Sigmoid colon (tissue), 7 donors: ENCODE data around the gene DCBLD2. TPM values are rescaled to one million over a fixed set of nuclear protein-coding genes. Genes with fewer than 3 reads are reported as not detected.

Experiments used
- DNase-seq: peaks from one replicate; pipeline ENCODE4 v3.0.0-alpha.2; 2019
- H3K27ac ChIP-seq, 4 donors: fragments of 200-600 bp; sonication (generic); one replicate each; pipeline ENCODE4 v1.5.1; 2016 to 2019; ENCODE audit warnings: mild to moderate bottlenecking in 1 of 4
- H3K27me3 ChIP-seq, 3 donors: fragments of 200-600 bp; sonication (generic); one replicate each; pipeline ENCODE4 v1.5.1; 2019; ENCODE audit warnings: mild to moderate bottlenecking in 1 of 3
- H3K36me3 ChIP-seq, 4 donors: fragments of 200-600 bp; sonication (generic); one replicate each; pipeline ENCODE4 v1.5.1; 2016 to 2019
- H3K4me1 ChIP-seq, 4 donors: fragments of 200-600 bp; sonication (generic); one replicate each; pipeline ENCODE4 v1.5.1; 2017 to 2019
- H3K4me3 ChIP-seq, 4 donors: fragments of 200-600 bp; sonication (generic); one replicate each; pipeline ENCODE4 v1.5.1; 2017 to 2019; ENCODE audit warnings: mild to moderate bottlenecking in 2 of 4, moderate library complexity in 1 of 4
- H3K9me3 ChIP-seq, 4 donors: fragments of 200-600 bp in 3 of 4; sonication (generic) in 3 of 4; one replicate each; pipeline versions ENCODE4 v1.5.1 to v1.6.1; 2013 to 2019
- EP300 ChIP-seq, 4 donors: sonication (generic); formaldehyde crosslinking; IDR thresholded peaks; one replicate each; pipeline ENCODE4 v1.6.1; 2017; ENCODE audit warnings: antibody characterized with exemption in 4 of 4
- POLR2A ChIP-seq, 2 donors: fragments of 450-650 bp; IDR thresholded peaks; one replicate each; pipeline ENCODE4 v1.6.1; 2016; ENCODE audit warnings: antibody characterized with exemption in 2 of 2, mild to moderate bottlenecking in 2 of 2, moderate library complexity in 2 of 2
- POLR2AphosphoS5 ChIP-seq, 4 donors: sonication (generic); formaldehyde crosslinking; IDR thresholded peaks; one replicate each; pipeline ENCODE4 v1.6.1; 2017; ENCODE audit warnings: antibody characterized with exemption in 4 of 4
- WGBS, 2 donors: extraction: QIAGEN DNeasy Blood & Tissue Kit; methylation state at CpG; one replicate each; pipeline ENCODE4 v1.1.7; 2013; 5-methylcytosine and 5-hydroxymethylcytosine counted together
- intact Hi-C: fragments of 100-400 bp; cut with DNase I; formaldehyde crosslinking; loops from one replicate; pipeline ENCODE4 v1.15.1; 2023
- polyA plus RNA-seq, 3 donors: library from polyadenylated mRNA; stranded (reverse); fragments of 200-250 nt; gene quantifications; one replicate each; pipeline ENCODE4 v1.2.3, GENCODE V29; 2013
- total RNA-seq, 4 donors: library from RNA; depleted of rRNA; stranded (reverse); fragments of >200 nt; gene quantifications; one replicate each; pipeline ENCODE4 v1.1.0, GENCODE V29; 2016
- TF ChIP-seq, protein P1 (sequence below), 4 experiments: fragments of 450-650 bp in 3 of 4; fragments of 200-600 bp in 1 of 4; IDR thresholded peaks; one replicate each; pipeline ENCODE4 v1.5.1; 2016 to 2019; ENCODE audit warnings: antibody characterized with exemption in 4 of 4, mild to moderate bottlenecking in 3 of 4, moderate library complexity in 2 of 4
- donor health status: healthy with polysubstance abuse.
- donor health status: Bipolar disorder and iron deficiency.
- donor health status: healthy.

DCBLD2 gene
- total and polyA plus RNA-seq, 7 donors = 1.2 to 56.5 (median 38.8) TPM

DNA sequence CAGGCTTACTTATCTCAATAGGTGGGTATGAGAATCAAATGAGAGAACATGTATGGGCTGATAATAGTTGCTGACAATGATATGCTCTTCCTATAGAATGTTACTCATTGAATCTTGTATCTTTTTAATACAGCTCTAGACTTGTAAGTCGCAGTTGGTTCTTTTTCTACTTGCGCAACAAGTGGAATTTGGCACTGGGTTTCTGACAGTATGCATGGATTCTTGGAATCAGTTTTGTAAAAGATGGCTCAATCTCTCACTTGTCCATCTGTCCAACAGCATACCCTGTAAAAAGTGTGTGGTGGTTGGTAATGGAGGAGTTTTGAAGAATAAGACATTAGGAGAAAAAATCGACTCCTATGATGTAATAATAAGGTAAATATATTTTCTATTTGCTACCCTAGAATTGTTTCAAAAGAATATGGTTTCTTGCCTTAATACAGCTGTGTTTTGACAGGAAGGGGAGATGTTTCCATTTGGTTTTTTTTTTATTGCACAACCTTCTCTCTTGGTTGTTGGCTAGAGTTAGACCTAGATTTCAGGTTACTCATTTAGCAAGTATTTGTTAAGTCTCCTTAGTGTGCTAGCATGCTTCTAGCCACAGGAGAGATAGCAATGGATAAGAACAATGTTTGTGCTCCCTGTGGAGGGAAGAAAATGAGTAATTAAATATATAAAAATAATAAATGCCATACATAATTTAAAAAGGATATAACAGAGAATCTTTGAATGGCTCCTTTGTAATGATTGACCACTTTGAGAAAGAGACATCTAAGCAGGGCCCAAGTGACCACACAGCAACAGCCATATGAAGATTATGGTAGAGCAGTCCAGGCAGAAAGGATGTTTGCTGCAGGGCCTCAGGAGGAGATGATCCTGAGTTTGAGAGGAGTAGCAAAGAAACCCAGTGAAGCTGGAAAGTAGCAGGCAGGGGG, 116.6 kb downstream of the DCBLD2 start:
- 56 to 57% methylated on average over 3 of the region's 3 CpGs for WGBS, 2 donors
- Histone ChIP-seq H3K4me1 (no peaks in the 10 kb centered on the region), H3K9me3 (no peaks in the 10 kb centered on the region), H3K27me3 (no peaks in the 10 kb centered on the region), H3K36me3 (no peaks in the 10 kb centered on the region), H3K27ac (peak overlapping the region in 2 of 4 donors; percentile 16 to 52), H3K4me3 (no peak overlapping the region)
- TF ChIP-seq POLR2AphosphoS5 (IDR thresholded peaks at IDR 0.05) (peak in 2 of 4 donors; percentile 22 to 26), EP300 (IDR thresholded peaks at IDR 0.05) (no peak)
- TF ChIP-seq, protein P1, sequence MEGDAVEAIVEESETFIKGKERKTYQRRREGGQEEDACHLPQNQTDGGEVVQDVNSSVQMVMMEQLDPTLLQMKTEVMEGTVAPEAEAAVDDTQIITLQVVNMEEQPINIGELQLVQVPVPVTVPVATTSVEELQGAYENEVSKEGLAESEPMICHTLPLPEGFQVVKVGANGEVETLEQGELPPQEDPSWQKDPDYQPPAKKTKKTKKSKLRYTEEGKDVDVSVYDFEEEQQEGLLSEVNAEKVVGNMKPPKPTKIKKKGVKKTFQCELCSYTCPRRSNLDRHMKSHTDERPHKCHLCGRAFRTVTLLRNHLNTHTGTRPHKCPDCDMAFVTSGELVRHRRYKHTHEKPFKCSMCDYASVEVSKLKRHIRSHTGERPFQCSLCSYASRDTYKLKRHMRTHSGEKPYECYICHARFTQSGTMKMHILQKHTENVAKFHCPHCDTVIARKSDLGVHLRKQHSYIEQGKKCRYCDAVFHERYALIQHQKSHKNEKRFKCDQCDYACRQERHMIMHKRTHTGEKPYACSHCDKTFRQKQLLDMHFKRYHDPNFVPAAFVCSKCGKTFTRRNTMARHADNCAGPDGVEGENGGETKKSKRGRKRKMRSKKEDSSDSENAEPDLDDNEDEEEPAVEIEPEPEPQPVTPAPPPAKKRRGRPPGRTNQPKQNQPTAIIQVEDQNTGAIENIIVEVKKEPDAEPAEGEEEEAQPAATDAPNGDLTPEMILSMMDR (IDR thresholded peaks at IDR 0.05) = no peak
- intact Hi-C loops = no loop called here
- no peak for DNase-seq

DNA sequence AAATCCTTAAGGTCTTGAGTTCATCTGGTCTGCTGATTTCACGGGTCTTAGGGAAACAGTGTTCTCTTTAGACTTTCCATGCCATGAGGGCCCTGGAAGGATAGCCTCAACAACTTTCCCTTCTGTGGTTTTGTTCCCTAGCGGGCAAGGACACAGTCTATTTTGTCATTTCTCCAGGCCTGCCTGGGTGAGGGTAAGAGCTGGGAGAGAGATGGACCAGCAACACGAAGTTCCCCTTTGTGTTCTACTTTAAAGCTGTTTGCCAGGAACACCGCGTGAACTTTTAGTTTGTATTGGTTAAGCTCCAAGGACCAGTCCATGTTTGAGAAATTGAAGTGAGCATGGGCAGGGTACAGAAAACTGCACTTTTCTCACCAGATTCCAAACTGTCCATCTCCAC, 117.5 kb downstream of the DCBLD2 start:
- Histone ChIP-seq H3K36me3 (no peaks in the 10 kb centered on the region), H3K4me1 (no peaks in the 10 kb centered on the region), H3K9me3 (no peaks in the 10 kb centered on the region), H3K27me3 (no peaks in the 10 kb centered on the region), H3K27ac (peak overlapping the region in 1 of 4 donors; percentile 46), H3K4me3 (no peak overlapping the region)
- 82 to 86% methylated on average over 5 of the region's 5 CpGs for WGBS, 2 donors
- DNase-seq = no peak
- TF ChIP-seq EP300 (IDR thresholded peaks at IDR 0.05) = no peak
- no peak for TF ChIP-seq POLR2A (IDR thresholded peaks at IDR 0.05)
- no peak for TF ChIP-seq POLR2AphosphoS5 (IDR thresholded peaks at IDR 0.05)
- TF ChIP-seq, protein P1 (IDR thresholded peaks at IDR 0.05) = no peak
- intact Hi-C loops = no loop called here

DNA sequence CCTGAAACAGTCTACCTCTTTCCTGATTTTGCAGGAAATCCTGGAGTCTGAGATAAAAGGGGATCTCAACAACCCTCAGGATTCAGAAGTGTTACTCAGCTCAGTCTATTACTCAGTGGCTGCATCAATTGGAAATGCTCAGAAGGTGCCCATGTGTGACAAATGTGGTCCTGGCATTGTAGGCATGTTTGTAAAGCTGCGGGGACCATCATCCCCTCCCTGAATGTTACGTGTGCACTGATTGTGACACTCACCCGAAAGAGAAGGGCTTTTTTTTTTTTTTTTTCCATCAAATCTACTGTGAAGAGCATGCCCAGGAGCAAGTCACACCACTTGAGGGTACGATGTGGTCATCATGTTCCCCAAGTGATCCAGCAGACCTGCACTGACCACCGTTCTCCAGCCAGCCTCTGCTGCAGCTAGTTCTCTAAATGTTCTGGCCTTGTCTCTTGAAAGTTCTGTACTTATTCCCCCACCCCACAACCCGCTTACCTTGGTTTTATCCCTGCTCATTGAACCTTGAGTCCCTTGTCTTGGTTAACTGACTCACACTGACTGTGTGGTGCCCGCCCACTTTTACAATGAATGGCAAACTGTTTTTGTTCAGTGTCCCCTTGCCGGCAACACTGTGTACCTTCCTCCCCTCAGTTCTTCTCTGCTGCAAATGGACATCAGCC, 118.5 kb downstream of the DCBLD2 start:
- no peaks in the 10 kb centered on the region for H3K9me3 ChIP-seq
- H3K27ac ChIP-seq = no peak overlapping the region
- no peak for DNase-seq
- intact Hi-C loops = no loop called here
- H3K27me3 ChIP-seq = no peaks in the 10 kb centered on the region
- H3K4me1 ChIP-seq = peaks cover 0 to 5% (median 0%) of the 10 kb centered on the region in 4 donors
- TF ChIP-seq, protein P1 (IDR thresholded peaks at IDR 0.05) = no peak
- TF ChIP-seq POLR2A (IDR thresholded peaks at IDR 0.05) (no peak), POLR2AphosphoS5 (IDR thresholded peaks at IDR 0.05) (no peak), EP300 (IDR thresholded peaks at IDR 0.05) (no peak)
- WGBS, 2 donors = 84 to 88% methylated on average over 8 of the region's 8 CpGs
- H3K4me3 ChIP-seq = no peak overlapping the region
- H3K36me3 ChIP-seq = no peaks in the 10 kb centered on the region

DNA sequence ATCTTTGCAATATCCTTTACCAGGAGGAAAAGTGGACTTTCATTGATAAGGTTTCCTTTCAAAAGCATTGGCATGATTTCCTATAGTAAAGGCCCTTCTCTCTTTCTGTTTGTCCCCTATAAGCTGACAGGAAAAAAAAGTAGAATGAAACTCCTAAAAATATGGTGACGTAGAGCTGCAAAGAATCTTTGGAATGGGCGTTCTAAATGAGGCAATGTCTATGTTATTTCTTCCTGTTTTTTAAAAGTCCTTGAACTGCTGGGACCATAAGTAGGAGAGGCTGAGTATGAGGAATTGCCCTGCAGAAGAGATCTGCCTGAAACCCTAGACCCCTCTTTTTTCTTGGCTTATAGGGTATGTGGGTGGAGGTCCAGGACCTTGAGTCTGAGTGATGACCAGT, 121.2 kb downstream of the DCBLD2 start:
- no peak for DNase-seq
- Histone ChIP-seq H3K27ac (peak overlapping the region in 2 of 4 donors; percentile 4 to 17), H3K27me3 (no peaks in the 10 kb centered on the region), H3K4me1 (peaks cover 0 to 6% (median 0%) of the 10 kb centered on the region in 4 donors), H3K36me3 (no peaks in the 10 kb centered on the region), H3K4me3 (no peak overlapping the region), H3K9me3 (no peaks in the 10 kb centered on the region)
- TF ChIP-seq POLR2AphosphoS5 (IDR thresholded peaks at IDR 0.05) (no peak), POLR2A (IDR thresholded peaks at IDR 0.05) (no peak), EP300 (IDR thresholded peaks at IDR 0.05) (no peak)
- TF ChIP-seq, protein P1 (IDR thresholded peaks at IDR 0.05) = no peak
- WGBS, 2 donors = 92 to 94% methylated on average over 2 of the region's 2 CpGs
- intact Hi-C loops = no loop called here
